SK-N-SH treated with all-trans-retinoic acid at 6 μM for 48 hours (cell line): ENCODE results near the gene IRF1.

Experiments
- CSDC2 ChIP-seq: fragments of 250-450 bp; sonication (Bioruptor Pico); IDR thresholded peaks from 2 replicates; pipeline ENCODE4 v1.5.0; 2020; ENCODE audit warnings: mild to moderate bottlenecking, moderate library complexity
- CSRNP3 ChIP-seq: fragments of 250-450 bp; sonication (Bioruptor Pico); IDR thresholded peaks from 2 replicates; pipeline ENCODE4 v1.5.1; 2021; ENCODE audit warnings: mild to moderate bottlenecking, moderate library complexity
- ESRRG ChIP-seq: fragments of 250-450 bp; sonication (Bioruptor Pico); IDR thresholded peaks from 2 replicates; pipeline ENCODE4 v1.6.1; 2021; ENCODE audit warnings: mild to moderate bottlenecking
- GLIS3 ChIP-seq: fragments of 250-450 bp; sonication (Bioruptor Pico); IDR thresholded peaks from 2 replicates; pipeline ENCODE4 v1.5.0; 2020; ENCODE audit warnings: mild to moderate bottlenecking, moderate library complexity
- ISL1 ChIP-seq: fragments of 250-450 bp; sonication (Bioruptor Pico); IDR thresholded peaks from 2 replicates; pipeline ENCODE4 v2.1.2; 2022; ENCODE audit warnings: mild to moderate bottlenecking, moderate library complexity
- PATZ1 ChIP-seq: fragments of 250-450 bp; sonication (Bioruptor Pico); IDR thresholded peaks from 2 replicates; pipeline ENCODE4 v1.8.0; 2020; ENCODE audit warnings: mild to moderate bottlenecking, moderate library complexity, borderline replicate concordance
- RARB ChIP-seq: fragments of 250-450 bp; sonication (Bioruptor Pico); IDR thresholded peaks from 2 replicates; pipeline ENCODE4 v1.8.0; 2021; ENCODE audit warnings: mild to moderate bottlenecking, moderate library complexity
- SNAI2 ChIP-seq: fragments of 250-450 bp; sonication (Bioruptor Pico); IDR thresholded peaks from 2 replicates; pipeline ENCODE4 v1.5.0; 2020; ENCODE audit warnings: mild to moderate bottlenecking, moderate library complexity
- TCF4 ChIP-seq: fragments of 250-450 bp; sonication (Bioruptor Pico); IDR thresholded peaks from 2 replicates; pipeline ENCODE4 v1.8.0; 2021; ENCODE audit warnings: mild to moderate bottlenecking, moderate library complexity, borderline replicate concordance
- ZC3H10 ChIP-seq: fragments of 250-450 bp; sonication (Bioruptor Pico); IDR thresholded peaks from 2 replicates; pipeline ENCODE4 v1.5.1; 2021; ENCODE audit warnings: mild to moderate bottlenecking, moderate library complexity
- ZFP3 ChIP-seq: fragments of 250-450 bp; sonication (Bioruptor Pico); IDR thresholded peaks from 2 replicates; pipeline ENCODE4 v1.5.0; 2020; ENCODE audit warnings: mild to moderate bottlenecking, moderate library complexity
- ZFP30 ChIP-seq: fragments of 450-650 bp; formaldehyde crosslinking; IDR thresholded peaks from 2 replicates; pipeline ENCODE4 v1.5.0; 2022; ENCODE audit warnings: mild to moderate bottlenecking, moderate library complexity
- ZNF70 ChIP-seq: fragments of 450-650 bp; formaldehyde crosslinking; IDR thresholded peaks from 2 replicates; pipeline ENCODE4 v1.5.0; 2020; ENCODE audit warnings: mild to moderate bottlenecking, moderate library complexity
- ZNF8 ChIP-seq: fragments of 450-650 bp; formaldehyde crosslinking; IDR thresholded peaks from 2 replicates; pipeline ENCODE4 v1.5.0; 2020; ENCODE audit warnings: mild to moderate bottlenecking, moderate library complexity

- TF ChIP-seq RARB (CRISPR knock-in tag) (no peak), ESRRG (CRISPR knock-in tag) (no peak), ISL1 (CRISPR knock-in tag) (no peak), ZC3H10 (no peak), CSRNP3 (CRISPR knock-in tag) (no peak), ZFP3 (no peak), ZNF8 (no peak), ZFP30 (no peak), ZNF70 (CRISPR knock-in tag) (no peak), SNAI2 (CRISPR knock-in tag) (no peak), TCF4 (no peak), PATZ1 (CRISPR knock-in tag) (no peak), GLIS3 (CRISPR knock-in tag) (no peak), CSDC2 (CRISPR knock-in tag) (no peak)
Observed at GRCh38 chr5:132474881-132475496, 15.6 kb downstream of the IRF1 start.
